ENCODE data around the gene INPP1.
A peak's percentile ranks its signal among the peaks of the same experiment; 100 is the strongest.

DNA sequence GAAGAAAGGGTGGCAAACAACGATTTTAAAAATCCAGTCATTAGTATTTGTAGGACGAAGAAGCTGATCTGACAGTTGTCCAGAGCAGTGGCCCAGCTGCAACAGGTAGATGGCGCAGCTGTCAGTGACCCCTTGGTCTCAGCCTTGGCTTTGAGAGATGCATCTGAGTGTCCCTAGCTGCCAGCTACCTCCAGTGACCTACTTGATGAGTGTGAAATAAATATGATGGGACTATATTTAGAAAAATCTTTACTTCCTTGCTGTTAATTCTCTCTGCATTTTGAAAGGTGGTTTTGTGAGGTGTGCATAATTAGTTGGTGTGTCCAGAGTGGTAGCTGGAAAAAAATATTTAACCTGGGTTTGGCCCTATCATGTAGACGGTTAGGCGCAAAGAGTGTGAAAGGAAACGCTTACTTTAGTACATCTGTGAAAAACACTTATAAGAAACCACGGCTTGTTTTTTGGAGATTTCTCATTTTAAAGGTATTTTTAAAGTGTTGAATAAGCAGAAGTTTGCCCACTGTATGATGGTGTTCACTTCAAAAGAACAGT is 963 bp downstream of the INPP1 start:
- TF ChIP-seq POLR2A (IDR thresholded peaks at IDR 0.05), result no peak
- TF ChIP-seq, protein P1, sequence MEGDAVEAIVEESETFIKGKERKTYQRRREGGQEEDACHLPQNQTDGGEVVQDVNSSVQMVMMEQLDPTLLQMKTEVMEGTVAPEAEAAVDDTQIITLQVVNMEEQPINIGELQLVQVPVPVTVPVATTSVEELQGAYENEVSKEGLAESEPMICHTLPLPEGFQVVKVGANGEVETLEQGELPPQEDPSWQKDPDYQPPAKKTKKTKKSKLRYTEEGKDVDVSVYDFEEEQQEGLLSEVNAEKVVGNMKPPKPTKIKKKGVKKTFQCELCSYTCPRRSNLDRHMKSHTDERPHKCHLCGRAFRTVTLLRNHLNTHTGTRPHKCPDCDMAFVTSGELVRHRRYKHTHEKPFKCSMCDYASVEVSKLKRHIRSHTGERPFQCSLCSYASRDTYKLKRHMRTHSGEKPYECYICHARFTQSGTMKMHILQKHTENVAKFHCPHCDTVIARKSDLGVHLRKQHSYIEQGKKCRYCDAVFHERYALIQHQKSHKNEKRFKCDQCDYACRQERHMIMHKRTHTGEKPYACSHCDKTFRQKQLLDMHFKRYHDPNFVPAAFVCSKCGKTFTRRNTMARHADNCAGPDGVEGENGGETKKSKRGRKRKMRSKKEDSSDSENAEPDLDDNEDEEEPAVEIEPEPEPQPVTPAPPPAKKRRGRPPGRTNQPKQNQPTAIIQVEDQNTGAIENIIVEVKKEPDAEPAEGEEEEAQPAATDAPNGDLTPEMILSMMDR (IDR thresholded peaks at IDR 0.05 in 4 of 5, conservative IDR thresholded peaks at IDR 0.05 in 1 of 5), result peak in 4 of 5 experiments; percentile 29 to 63 (median 44)

Measured in gastrocnemius medialis (tissue), 4 donors.